SU-DHL-6 (cell line): ENCODE data around the gene RUNX2.

Experiments
- H2AFZ ChIP-seq: fragments of 200-600 bp; sonication (generic); 2 replicates; pipeline ENCODE4 v1.6.1; 2014; ENCODE audit warnings: low read depth, mild to moderate bottlenecking, moderate library complexity, mixed read lengths, antibody characterized with exemption, low read length; ENCODE audit not compliant: severe bottlenecking
- H3F3A ChIP-seq: fragments of 200-600 bp; shearing (Covaris generic); 2 replicates; pipeline ENCODE4 v1.6.0; 2016; ENCODE audit warnings: antibody characterized with exemption, mild to moderate bottlenecking; ENCODE audit not compliant: insufficient read depth
- H3K27ac ChIP-seq: fragments of 200-600 bp; sonication (generic); 2 replicates; pipeline ENCODE4 v1.5.1; 2016; ENCODE audit warnings: low read depth, mild to moderate bottlenecking, low read length, moderate library complexity, mixed read lengths
- H3K27me3 ChIP-seq: fragments of 200-600 bp; sonication (generic), shearing (Covaris generic); 2 replicates; pipeline ENCODE4 v1.6.0; 2014; ENCODE audit warnings: mild to moderate bottlenecking, low read length
- H3K36me3 ChIP-seq: fragments of 200-600 bp; sonication (generic); 2 replicates; pipeline ENCODE4 v1.6.1; 2014; ENCODE audit warnings: mild to moderate bottlenecking, low read length, mixed read lengths
- H3K4me2 ChIP-seq: fragments of 300-600, 200-600 bp; shearing (Covaris generic), sonication (generic); 2 replicates; pipeline ENCODE4 v1.6.0; 2014; ENCODE audit warnings: low read length, low read depth, mild to moderate bottlenecking; ENCODE audit not compliant: poor library complexity, severe bottlenecking
- H3K4me3 ChIP-seq: fragments of 200-600 bp; sonication (generic); 2 replicates; pipeline ENCODE4 v1.5.1; 2014; ENCODE audit warnings: antibody characterized with exemption, low read length, mild to moderate bottlenecking, mixed read lengths; ENCODE audit not compliant: insufficient read depth, poor library complexity, severe bottlenecking
- H3K79me2 ChIP-seq: fragments of 200-600 bp; sonication (generic); 2 replicates; pipeline ENCODE4 v1.6.1; 2014; ENCODE audit warnings: mild to moderate bottlenecking, low read length, moderate library complexity; ENCODE audit not compliant: insufficient read depth
- H3K9ac ChIP-seq: fragments of 200-600 bp; sonication (generic); 2 replicates; pipeline ENCODE4 v1.7.0; 2014; ENCODE audit warnings: mild to moderate bottlenecking, low read length
- H3K9me2 ChIP-seq: fragments of 200-600 bp; sonication (generic); replicated peaks from 2 replicates; pipeline ENCODE4 v1.6.1; 2014; ENCODE audit warnings: low read length; ENCODE audit not compliant: insufficient read depth
- H3K9me3 ChIP-seq: fragments of 200-600 bp; sonication (generic); 2 replicates; pipeline ENCODE4 v1.6.1; 2014; ENCODE audit warnings: low read length, mixed read lengths; ENCODE audit not compliant: insufficient read depth
- H4K20me1 ChIP-seq: fragments of 200-600 bp; sonication (generic); 2 replicates; pipeline ENCODE4 v1.6.1; 2014; ENCODE audit warnings: low read depth, mild to moderate bottlenecking, antibody characterized with exemption, low read length, moderate library complexity, mixed read lengths
- EZH2phosphoT487 ChIP-seq: fragments of 200-600 bp; sonication (generic), shearing (Covaris generic); conservative IDR thresholded peaks from 2 replicates; pipeline ENCODE4 v1.6.1; 2018; ENCODE audit warnings: mild to moderate bottlenecking, antibody characterized with exemption, low read length, moderate library complexity, mixed read lengths
- TF ChIP-seq, protein P1 (sequence below): fragments of 200-600 bp; sonication (generic); IDR thresholded peaks from one replicate; pipeline ENCODE4 v1.5.1; 2017; ENCODE audit warnings: antibody characterized with exemption, mild to moderate bottlenecking, low read length, moderate library complexity; ENCODE audit not compliant: insufficient read depth, poor library complexity, severe bottlenecking

Gene RUNX2

DNA sequence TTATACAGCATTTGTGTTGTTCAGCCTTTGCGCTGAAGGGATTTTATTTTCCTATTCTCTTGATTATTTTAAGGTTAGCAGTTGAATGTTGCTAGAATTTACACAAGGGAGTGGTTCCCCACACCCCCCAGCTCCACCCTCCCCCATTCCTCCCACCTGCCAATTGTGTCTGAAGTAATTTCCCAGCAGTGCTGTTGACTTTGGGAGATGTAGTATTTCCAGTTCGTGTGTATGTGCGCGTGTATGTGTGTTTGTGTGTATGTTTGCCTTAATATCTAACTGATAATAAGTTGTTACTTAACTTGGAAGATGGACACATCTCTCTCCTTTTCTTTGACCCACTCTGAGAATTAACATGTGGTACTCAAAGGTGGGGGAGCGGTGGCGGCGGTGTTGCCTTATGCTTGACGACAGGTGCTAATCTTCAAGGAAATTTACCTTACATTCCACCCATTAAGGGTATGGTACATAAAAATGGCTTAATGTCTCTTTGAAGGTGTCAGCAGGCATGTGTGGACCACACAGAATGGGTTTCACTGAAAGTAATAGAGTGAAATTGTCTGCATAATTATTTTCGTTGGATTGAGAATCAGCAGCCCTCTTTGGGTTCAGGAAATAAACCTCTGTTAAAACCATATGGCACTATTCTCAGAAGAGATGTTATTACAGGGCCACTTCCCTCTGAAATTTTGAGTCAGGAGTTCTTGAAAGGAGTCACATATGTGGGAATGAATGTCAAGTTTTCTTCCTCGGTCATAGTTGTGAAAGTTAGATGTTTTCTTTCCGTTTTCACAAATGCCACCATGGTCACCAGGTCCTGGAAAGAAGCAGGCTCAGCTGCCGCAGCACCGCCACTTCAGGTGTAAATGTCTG, 145.2 kb downstream of the RUNX2 start:
- Histone ChIP-seq H3K4me2 (no peak overlapping the region), H3K9me2 (no peaks in the 10 kb centered on the region), H3F3A (no peaks in the 10 kb centered on the region), H4K20me1 (no peaks in the 10 kb centered on the region), H3K9me3 (no peaks in the 10 kb centered on the region), H3K9ac (no peak overlapping the region), H3K36me3 (no peaks in the 10 kb centered on the region), H3K4me3 (no peak overlapping the region), H2AFZ (no peak overlapping the region), H3K27me3 (no peaks in the 10 kb centered on the region), H3K27ac (no peak overlapping the region), H3K79me2 (no peaks in the 10 kb centered on the region)
- TF ChIP-seq, protein P1, sequence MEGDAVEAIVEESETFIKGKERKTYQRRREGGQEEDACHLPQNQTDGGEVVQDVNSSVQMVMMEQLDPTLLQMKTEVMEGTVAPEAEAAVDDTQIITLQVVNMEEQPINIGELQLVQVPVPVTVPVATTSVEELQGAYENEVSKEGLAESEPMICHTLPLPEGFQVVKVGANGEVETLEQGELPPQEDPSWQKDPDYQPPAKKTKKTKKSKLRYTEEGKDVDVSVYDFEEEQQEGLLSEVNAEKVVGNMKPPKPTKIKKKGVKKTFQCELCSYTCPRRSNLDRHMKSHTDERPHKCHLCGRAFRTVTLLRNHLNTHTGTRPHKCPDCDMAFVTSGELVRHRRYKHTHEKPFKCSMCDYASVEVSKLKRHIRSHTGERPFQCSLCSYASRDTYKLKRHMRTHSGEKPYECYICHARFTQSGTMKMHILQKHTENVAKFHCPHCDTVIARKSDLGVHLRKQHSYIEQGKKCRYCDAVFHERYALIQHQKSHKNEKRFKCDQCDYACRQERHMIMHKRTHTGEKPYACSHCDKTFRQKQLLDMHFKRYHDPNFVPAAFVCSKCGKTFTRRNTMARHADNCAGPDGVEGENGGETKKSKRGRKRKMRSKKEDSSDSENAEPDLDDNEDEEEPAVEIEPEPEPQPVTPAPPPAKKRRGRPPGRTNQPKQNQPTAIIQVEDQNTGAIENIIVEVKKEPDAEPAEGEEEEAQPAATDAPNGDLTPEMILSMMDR: no peak
- no peak for TF ChIP-seq EZH2phosphoT487

- no peaks in the 10 kb centered on the region for H4K20me1 ChIP-seq
- no peaks in the 10 kb centered on the region for H3K36me3 ChIP-seq
- TF ChIP-seq, protein P1: no peak
- TF ChIP-seq EZH2phosphoT487: no peak
- H3K4me2 ChIP-seq: no peak overlapping the region
- no peaks in the 10 kb centered on the region for H3K9me3 ChIP-seq
- H3K27me3 ChIP-seq: no peaks in the 10 kb centered on the region
- H3K79me2 ChIP-seq: no peaks in the 10 kb centered on the region
- H3K4me3 ChIP-seq: no peak overlapping the region
- no peak overlapping the region for H2AFZ ChIP-seq
- no peak overlapping the region for H3K27ac ChIP-seq
- no peak overlapping the region for H3K9ac ChIP-seq
- no peaks in the 10 kb centered on the region for H3F3A ChIP-seq
- no peaks in the 10 kb centered on the region for H3K9me2 ChIP-seq
These were observed 146.2 kb downstream of the RUNX2 start for GRCh38 chr6:45474376-45474775.

DNA sequence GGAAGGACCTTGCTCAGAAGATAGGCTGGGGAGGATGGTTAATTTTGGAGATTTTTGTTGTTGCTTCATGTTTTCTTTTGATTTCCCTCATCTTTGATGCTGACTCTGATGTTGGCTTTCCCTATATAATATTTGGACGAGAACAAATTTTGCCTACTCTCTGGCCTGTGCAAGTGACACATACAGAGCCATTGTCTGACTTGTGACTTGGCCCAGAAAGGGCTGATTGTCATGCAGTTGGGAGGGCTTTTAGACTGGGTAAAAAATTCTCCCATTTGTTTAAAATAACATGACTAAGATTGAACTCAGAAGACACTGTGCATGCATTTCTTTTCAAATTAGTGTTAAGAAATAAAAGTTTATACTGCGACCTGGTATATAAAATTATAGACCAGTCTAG, 148.2 kb downstream of the RUNX2 start:
- no peaks in the 10 kb centered on the region for H4K20me1 ChIP-seq
- no peak overlapping the region for H3K4me2 ChIP-seq
- H3F3A ChIP-seq: no peaks in the 10 kb centered on the region
- H3K9me2 ChIP-seq: no peaks in the 10 kb centered on the region
- no peak overlapping the region for H3K9ac ChIP-seq
- H3K36me3 ChIP-seq: no peaks in the 10 kb centered on the region
- TF ChIP-seq, protein P1: no peak
- TF ChIP-seq EZH2phosphoT487: no peak
- H3K79me2 ChIP-seq: no peaks in the 10 kb centered on the region
- H2AFZ ChIP-seq: no peak overlapping the region
- H3K9me3 ChIP-seq: no peaks in the 10 kb centered on the region
- H3K27me3 ChIP-seq: no peaks in the 10 kb centered on the region
- no peak overlapping the region for H3K27ac ChIP-seq
- H3K4me3 ChIP-seq: no peak overlapping the region
